ENCODE results near the gene SPATS2.

Gene SPATS2

GRCh38 chr12:49543914-49544815 is 176.9 kb downstream of the SPATS2 start:
- no peak for DNase-seq

GRCh38 chr12:49545815-49546214 is 178.6 kb downstream of the SPATS2 start:
- DNase-seq = no peak

GRCh38 chr12:49546481-49546880 is 179.2 kb downstream of the SPATS2 start:
- DNase-seq = no peak

DNA sequence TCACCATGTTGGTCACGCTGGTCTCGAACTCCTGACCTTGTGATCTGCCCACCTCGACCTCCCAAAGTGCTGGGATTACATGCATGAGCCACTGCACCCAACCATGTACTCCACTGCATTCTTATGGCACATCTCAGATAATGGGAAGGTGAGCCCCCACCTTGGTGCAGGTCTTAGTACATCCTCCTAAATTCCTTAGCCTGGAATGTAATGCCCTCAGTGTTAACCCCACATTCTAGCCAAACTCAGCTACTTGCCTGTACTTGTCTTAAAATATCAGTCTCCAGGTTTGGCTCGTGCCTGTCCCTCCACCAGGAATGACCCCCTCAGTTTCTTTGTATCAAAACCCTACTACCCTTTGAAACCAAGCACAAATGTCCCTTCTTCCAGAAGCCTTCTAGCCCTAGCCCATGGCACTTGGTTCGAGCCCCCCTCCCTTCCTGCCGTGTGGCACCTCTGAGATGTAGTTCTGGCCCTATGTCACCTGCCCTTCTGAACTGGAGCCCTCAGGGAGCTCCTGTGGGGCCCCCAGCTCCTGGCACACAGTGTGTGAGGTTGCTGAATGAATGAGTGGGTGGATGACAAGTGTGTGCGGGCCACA is 179.9 kb downstream of the SPATS2 start:
- DNase-seq = no peak

DNA sequence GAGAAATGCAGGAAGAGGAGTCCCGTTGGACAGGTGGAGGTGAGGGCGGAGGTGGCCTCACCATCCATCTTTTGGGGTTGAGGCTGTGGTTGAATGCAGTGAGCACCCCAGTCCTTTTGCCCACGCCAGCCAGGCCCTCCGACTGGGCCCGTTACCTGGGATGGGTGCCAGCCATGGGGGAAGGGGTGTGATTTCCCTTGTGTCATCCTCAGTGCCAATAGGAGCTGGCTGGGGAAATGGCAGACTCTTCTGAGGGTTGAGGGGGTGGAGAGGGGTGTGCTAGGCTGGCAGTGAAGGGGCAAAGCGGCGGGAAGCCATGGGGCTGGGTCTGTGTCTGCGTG is 181.2 kb downstream of the SPATS2 start:
- no peak for DNase-seq

DNA sequence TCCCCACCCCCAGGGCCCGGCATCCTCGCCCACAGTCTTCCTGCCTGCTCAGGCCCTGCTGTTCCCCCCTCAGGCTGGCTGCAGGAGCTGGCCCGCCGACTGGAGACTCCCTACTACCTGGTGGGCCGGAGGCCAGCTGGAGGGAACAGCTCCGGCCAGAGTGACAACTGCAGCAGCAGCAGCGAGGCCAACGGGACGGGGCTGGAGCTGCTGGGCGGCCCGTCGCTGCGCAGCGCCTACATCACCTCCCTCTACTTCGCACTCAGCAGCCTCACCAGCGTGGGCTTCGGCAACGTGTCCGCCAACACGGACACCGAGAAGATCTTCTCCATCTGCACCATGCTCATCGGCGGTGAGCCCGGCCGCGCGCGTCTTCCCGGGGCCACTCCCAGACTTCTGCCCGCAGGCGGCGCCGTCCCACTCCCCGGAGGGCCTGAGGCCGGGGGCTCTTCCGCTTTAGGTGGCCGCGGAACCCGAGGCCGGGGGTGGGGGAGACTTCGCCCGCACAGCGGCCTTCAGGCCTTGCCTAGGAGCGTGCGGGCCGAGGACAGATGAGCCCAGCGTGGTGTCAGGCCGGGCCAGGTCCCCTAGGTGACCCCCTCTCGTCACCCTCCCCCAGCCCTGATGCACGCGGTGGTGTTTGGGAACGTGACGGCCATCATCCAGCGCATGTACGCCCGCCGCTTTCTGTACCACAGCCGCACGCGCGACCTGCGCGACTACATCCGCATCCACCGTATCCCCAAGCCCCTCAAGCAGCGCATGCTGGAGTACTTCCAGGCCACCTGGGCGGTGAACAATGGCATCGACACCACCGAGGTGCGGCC is 181.8 kb downstream of the SPATS2 start:
- no peak for DNase-seq

GRCh38 chr12:49549735-49550692 is 182.8 kb downstream of the SPATS2 start:
- DNase-seq = no peak

DNA sequence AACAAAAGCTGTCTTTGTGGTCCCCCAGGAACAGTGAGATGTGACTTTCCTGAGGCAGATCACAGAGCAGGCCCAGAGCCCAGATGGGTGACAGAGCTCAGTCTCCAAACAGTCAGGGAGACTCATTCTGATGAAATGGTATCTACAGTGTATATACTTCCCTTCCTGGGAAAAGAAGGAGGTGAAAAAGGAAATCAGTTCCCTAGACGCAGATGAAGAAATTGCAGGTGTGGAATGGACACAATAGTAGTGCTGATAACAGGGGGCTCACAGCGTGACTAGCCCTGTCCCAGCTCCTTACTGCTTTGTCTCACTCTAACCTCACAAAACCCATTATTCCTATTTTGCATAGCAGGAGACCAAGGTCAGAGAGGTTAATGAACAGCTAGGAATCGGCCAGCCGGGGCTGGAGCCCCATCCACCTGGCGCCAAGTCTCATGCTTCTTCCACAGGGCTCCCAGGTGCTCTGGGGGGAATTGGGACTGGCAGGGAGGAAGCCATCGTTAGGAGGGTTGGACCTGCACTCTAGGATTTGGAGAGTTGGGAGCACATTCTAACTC is 183.5 kb downstream of the SPATS2 start:
- no peak for DNase-seq

GRCh38 chr12:49552014-49552413 is 184.8 kb downstream of the SPATS2 start:
- DNase-seq = no peak

DNA sequence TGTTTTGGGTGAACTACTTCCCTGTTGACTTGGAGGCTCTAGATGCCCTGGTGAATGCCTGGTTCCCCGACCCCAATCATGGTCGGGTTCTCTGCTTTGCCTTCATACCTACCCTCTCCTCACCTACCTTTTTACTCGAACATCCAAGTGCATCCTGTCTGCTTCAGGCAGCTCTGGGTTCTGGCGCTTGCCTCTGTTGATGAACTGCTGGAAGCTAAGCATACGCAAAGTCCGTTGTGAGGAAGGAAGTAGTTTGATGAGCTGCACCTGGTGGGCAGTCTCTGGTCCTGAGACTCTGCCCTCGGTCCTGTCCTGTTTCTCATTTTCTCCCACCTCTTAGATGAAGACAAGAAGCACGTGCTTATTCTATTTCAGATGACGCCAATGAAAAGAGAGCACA is 185.2 kb downstream of the SPATS2 start:
- no peak for DNase-seq

GRCh38 chr12:49552899-49553298 is 185.6 kb downstream of the SPATS2 start:
- DNase-seq = no peak

DNA sequence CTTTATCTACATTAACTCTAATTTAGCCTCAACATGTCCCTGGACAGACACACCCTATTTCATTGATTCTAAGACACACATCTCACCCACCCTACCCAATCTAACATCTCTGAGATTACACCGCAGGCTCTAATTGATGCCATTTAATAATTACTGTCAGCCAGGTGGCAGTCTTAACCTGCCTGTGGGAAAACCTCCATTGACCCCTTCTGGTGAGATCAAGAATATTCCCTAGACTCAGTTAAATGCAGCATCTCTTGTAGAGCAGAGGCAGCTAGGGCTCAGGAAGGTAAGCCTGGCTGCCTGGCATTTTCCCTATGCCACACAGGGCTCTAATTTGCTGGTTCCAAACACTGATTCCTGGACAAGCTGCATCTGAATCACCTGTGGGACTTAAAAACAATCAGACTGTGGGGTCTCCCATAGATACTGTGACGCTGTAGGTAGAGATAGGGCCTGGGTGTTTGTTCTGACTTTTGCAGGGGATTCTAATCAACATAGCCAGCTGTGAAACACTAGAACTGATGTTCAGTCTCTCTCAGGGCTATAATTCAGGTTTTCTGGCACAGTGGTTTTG is 186.3 kb downstream of the SPATS2 start:
- DNase-seq = no peak

DNA sequence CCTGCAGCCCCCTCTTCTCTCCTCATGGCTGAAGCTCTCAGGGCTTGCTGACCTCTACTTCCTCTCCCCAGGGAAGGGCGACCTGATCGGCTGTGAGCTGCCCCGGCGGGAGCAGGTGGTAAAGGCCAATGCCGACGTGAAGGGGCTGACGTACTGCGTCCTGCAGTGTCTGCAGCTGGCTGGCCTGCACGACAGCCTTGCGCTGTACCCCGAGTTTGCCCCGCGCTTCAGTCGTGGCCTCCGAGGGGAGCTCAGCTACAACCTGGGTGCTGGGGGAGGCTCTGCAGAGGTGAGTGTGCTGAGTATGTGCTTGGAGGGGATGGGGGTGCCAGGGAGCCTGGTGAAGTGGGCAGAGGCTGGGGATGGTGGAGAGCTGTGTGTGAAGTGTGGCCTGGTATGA is 187.0 kb downstream of the SPATS2 start:
- no peak for DNase-seq

- no peak for DNase-seq
Observed at GRCh38 chr12:49555631-49556390, 188.5 kb downstream of the SPATS2 start.

DNA sequence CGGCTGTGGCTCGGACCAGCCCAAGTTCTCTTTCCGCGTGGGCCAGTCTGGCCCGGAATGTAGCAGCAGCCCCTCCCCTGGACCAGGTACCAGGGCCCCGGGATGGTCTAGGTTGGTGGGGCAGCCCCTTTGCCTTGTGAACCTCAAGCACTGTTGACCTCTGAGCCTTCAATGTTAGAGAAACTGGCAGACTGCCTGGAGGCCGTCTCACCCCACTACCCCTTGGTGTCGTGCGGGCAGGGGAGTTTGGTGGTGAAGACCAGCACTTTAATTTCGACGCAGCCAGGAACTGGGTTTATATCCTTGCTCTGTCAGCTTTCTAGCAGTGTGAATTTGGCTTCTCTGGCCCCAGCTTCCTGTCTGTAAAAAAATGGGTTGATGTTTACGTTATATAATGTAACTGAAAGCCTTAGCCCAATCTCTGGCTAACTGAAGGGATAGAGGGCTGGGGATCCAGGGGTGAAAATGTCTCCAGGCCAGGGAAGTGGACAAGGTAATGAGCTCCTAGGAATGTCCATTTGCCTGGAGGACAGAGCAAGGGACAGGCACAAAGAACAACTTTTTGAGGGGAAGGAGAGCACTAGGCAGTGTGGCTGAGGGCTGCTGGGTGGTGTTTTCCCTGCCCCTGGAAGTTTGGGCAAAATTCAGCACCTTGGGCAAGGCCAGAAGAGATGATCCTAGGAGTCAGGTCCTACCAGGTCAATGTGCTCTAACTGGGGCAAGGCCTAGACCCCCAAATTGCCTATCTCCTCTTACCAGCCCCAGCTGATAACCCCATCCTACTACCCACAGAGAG is 189.3 kb downstream of the SPATS2 start:
- DNase-seq = no peak

- no peak for DNase-seq
Observed at GRCh38 chr12:49557187-49557916, 190.1 kb downstream of the SPATS2 start.

DNA sequence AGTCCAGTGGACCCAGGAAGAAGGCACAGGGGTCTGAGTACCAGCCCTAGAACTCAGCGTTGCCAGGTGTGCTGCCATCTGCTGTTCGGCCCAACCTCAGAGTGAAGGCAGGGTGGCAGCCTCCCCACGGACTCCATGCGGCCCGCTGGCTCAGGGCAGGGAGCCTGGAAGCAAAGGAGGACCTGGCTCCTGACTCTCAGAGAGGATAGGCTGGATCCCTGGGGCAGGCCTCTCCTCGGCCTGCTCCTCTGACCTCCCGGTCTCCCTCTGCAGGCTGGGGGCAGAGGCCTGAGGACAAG is 190.6 kb downstream of the SPATS2 start:
- DNase-seq = no peak

DNA sequence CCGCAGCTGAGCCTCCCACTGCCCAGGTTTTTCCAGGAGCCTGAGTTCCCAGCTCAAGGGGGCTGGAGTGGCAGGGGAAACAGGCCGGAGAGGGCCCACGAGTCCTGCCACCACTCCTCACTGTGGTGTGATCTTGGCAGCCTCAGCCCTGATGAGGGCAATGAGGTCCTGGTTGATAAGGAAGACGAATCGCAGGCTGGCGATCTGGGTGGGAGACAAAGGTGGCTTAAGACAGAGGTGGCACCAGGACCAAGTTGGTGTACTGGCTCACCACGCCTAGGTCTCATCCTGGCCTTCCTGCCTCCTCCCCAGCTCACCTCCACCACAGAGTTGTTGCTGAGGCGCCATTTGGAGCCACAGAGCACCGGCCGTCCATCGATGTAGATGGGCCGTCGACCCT is 191.3 kb downstream of the SPATS2 start:
- DNase-seq = no peak

DNA sequence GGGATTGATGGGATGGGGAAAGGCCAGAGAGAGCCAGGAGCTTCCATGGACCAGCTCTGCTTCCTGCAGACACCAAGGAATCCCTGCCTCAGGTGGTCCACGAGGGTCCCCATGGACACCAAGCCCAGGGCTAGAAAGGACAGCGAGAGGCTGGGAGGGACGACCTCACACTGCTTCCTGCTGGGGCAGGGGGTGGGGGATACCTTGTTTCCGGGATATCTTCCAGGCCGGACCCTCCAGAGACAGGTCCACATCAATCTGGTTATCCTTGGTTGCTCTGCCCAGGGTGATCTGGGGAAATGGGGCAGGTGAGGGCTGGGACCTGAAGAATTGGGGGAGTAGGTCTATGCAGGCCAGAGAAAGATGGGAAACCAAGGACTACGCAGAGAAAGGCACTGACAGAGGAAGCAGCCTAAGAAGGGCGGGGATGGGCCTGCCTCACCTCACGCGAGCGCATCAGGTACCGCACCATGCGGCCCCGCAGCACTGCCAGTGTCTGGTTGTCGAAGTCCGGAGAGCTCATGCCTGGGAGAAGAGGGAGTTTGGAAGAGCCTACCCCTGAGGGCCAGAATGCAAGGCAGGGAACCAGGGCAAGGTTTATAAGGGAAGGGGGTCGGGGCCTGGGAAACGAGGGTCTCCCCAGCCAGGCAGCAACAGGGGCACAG is 191.9 kb downstream of the SPATS2 start:
- no peak for DNase-seq
